KMS-11 (cell line): ENCODE results near the gene KIF14.

ENCODE experiments used
- H2AFZ ChIP-seq: fragments of 200-600 bp; sonication (generic); 2 replicates; pipeline ENCODE4 v1.6.1; 2016; ENCODE audit warnings: antibody characterized with exemption, mixed run types, low read depth
- H3K27ac ChIP-seq: fragments of 200-600 bp; sonication (generic); 2 replicates; pipeline ENCODE4 v1.6.1; 2016; ENCODE audit warnings: mild to moderate bottlenecking, mixed run types
- H3K27me3 ChIP-seq: fragments of 200-600 bp; sonication (generic); 2 replicates; pipeline ENCODE4 v1.6.1; 2017; ENCODE audit warnings: mild to moderate bottlenecking, low read depth, mixed run types, moderate library complexity; ENCODE audit not compliant: insufficient read depth
- H3K36me3 ChIP-seq: fragments of 200-600 bp; sonication (generic); 2 replicates; pipeline ENCODE4 v1.6.1; 2017; ENCODE audit warnings: mild to moderate bottlenecking, mixed run types; ENCODE audit not compliant: insufficient read depth
- H3K4me1 ChIP-seq: fragments of 200-600 bp; sonication (generic); 2 replicates; pipeline ENCODE4 v1.6.1; 2016; ENCODE audit warnings: mild to moderate bottlenecking, low read depth, mixed run types; ENCODE audit not compliant: poor library complexity, severe bottlenecking
- H3K4me2 ChIP-seq: fragments of 200-600 bp; sonication (generic); 2 replicates; pipeline ENCODE4 v1.7.0; 2016; ENCODE audit warnings: mild to moderate bottlenecking, mixed run types
- H3K4me3 ChIP-seq: fragments of 200-600 bp; sonication (generic); IDR thresholded peaks from 2 replicates; pipeline ENCODE4 v1.6.1; 2017; ENCODE audit warnings: low read depth, low read length, mixed read lengths; ENCODE audit not compliant: insufficient read depth
- H3K79me2 ChIP-seq: fragments of 200-600 bp; sonication (generic); 2 replicates; pipeline ENCODE4 v1.6.1; 2016; ENCODE audit warnings: low read depth, mixed run types; ENCODE audit not compliant: insufficient read depth
- H3K9ac ChIP-seq: fragments of 200-600 bp; sonication (generic); 2 replicates; pipeline ENCODE4 v1.6.1; 2016; ENCODE audit warnings: mild to moderate bottlenecking, mixed run types
- H4K20me1 ChIP-seq: fragments of 200-600 bp; sonication (generic); 2 replicates; pipeline ENCODE4 v1.6.1; 2016; ENCODE audit warnings: mild to moderate bottlenecking, mixed run types; ENCODE audit not compliant: insufficient read depth
- CTCF ChIP-seq: fragments of 200-600 bp; sonication (generic); conservative IDR thresholded peaks from 2 replicates; pipeline ENCODE4 v1.6.1; 2017; ENCODE audit warnings: low read depth, mild to moderate bottlenecking, antibody characterized with exemption, low read length, moderate library complexity, mixed read lengths

Gene KIF14

GRCh38 chr1:200658037-200658818 lies 37.7 kb upstream of the KIF14 start:
- Histone ChIP-seq H2AFZ (no peak overlapping the region), H4K20me1 (no peaks in the 10 kb centered on the region), H3K36me3 (no peaks in the 10 kb centered on the region), H3K4me1 (peaks cover 25% of the 10 kb centered on the region), H3K4me2 (no peak overlapping the region), H3K79me2 (no peaks in the 10 kb centered on the region), H3K27ac (no peak overlapping the region), H3K27me3 (no peaks in the 10 kb centered on the region), H3K4me3 (no peak overlapping the region), H3K9ac (no peak overlapping the region)
- no peak for TF ChIP-seq CTCF

GRCh38 chr1:200654660-200655059 lies 34.1 kb upstream of the KIF14 start:
- H3K36me3 ChIP-seq = no peaks in the 10 kb centered on the region
- no peaks in the 10 kb centered on the region for H3K79me2 ChIP-seq
- no peak overlapping the region for H3K4me3 ChIP-seq
- H3K4me1 ChIP-seq = peaks cover 19% of the 10 kb centered on the region
- no peak for TF ChIP-seq CTCF
- H2AFZ ChIP-seq = no peak overlapping the region
- H3K9ac ChIP-seq = no peak overlapping the region
- no peaks in the 10 kb centered on the region for H4K20me1 ChIP-seq
- no peaks in the 10 kb centered on the region for H3K27me3 ChIP-seq
- H3K4me2 ChIP-seq = no peak overlapping the region
- no peak overlapping the region for H3K27ac ChIP-seq

- Histone ChIP-seq H3K4me1 (peaks cover 11% of the 10 kb centered on the region), H3K79me2 (no peaks in the 10 kb centered on the region), H4K20me1 (no peaks in the 10 kb centered on the region), H3K9ac (no peak overlapping the region), H3K4me2 (no peak overlapping the region), H3K36me3 (no peaks in the 10 kb centered on the region), H3K4me3 (no peak overlapping the region), H3K27me3 (no peaks in the 10 kb centered on the region), H2AFZ (no peak overlapping the region), H3K27ac (no peak overlapping the region)
- no peak for TF ChIP-seq CTCF
Observed at GRCh38 chr1:200653022-200653462, 32.5 kb upstream of the KIF14 start.

GRCh38 chr1:200652378-200652777 lies 31.8 kb upstream of the KIF14 start:
- Histone ChIP-seq H3K27ac (no peak overlapping the region), H4K20me1 (no peaks in the 10 kb centered on the region), H3K79me2 (no peaks in the 10 kb centered on the region), H2AFZ (no peak overlapping the region), H3K4me2 (no peak overlapping the region), H3K4me3 (no peak overlapping the region), H3K36me3 (no peaks in the 10 kb centered on the region), H3K9ac (no peak overlapping the region), H3K27me3 (no peaks in the 10 kb centered on the region), H3K4me1 (peaks cover 11% of the 10 kb centered on the region)
- no peak for TF ChIP-seq CTCF
